NCI-H1092 treated with DMSO at 0.1 percent for 48 hours (cell line): ENCODE measurements around the gene IQGAP2.
"Not testable (repeated sequence)": the region's sequence is repeated elsewhere in the genome, so short reads cannot be mapped to it uniquely, and the experiment has no call there.

Source experiments
- DNase-seq: peaks from one replicate; lab custom pipeline; 2025; lab: John Stamatoyannopoulos, UW

Gene IQGAP2

DNA sequence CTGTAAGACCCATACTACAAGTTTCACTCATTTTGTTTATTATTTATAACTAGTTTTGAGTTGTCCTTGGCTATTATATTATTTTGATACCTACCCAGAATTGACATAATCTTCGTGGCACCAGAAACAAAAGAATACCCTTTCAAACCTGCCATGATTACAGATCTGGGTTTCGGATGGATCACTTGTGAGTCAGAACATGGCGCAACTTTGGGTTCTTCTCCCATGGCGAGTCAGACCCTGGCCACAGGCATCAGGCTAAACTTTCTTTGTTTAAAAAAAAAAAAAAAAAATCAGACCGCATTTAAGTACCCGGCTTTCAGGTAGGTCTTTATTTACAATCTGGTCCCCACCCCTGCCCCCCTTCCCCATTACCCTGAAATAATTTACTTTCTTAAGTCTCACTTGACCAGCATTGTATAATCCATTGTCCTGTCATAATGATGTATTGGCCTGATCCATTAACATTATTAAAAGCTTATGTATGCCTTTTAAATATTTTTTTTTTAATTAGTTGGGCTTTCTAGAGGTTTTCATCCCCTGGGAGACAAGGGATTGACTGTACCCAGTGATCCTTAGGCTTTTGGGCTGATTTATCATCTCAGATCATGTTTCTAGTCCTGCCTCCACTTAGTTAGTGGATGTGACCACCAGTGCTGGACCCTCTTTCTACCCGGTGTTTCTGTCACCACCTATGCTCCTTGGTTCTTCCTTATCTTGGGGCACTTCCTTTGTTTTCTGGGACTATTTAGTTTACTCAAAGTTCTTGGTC lies 176.3 kb downstream of the IQGAP2 start:
- no peak for DNase-seq

DNA sequence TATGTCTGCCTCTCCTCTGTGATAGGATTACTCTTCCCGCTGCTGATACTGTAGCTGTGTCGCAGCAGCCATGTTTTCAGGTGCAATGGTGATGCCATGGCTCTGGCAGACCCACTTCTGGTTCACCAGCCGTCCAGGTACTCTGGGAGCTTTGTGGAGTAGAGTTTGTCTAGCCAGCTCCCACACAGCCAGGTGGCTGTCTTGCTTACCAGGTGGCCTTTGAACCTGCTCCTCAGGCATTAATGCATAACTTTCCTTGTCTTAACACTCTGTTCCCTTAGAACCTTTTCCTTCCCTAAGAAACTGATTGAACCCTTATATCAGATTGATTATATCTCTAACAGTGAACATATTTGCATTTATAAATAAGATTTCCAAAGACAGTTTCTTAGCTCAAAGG lies 177.9 kb downstream of the IQGAP2 start:
- no peak for DNase-seq

DNA sequence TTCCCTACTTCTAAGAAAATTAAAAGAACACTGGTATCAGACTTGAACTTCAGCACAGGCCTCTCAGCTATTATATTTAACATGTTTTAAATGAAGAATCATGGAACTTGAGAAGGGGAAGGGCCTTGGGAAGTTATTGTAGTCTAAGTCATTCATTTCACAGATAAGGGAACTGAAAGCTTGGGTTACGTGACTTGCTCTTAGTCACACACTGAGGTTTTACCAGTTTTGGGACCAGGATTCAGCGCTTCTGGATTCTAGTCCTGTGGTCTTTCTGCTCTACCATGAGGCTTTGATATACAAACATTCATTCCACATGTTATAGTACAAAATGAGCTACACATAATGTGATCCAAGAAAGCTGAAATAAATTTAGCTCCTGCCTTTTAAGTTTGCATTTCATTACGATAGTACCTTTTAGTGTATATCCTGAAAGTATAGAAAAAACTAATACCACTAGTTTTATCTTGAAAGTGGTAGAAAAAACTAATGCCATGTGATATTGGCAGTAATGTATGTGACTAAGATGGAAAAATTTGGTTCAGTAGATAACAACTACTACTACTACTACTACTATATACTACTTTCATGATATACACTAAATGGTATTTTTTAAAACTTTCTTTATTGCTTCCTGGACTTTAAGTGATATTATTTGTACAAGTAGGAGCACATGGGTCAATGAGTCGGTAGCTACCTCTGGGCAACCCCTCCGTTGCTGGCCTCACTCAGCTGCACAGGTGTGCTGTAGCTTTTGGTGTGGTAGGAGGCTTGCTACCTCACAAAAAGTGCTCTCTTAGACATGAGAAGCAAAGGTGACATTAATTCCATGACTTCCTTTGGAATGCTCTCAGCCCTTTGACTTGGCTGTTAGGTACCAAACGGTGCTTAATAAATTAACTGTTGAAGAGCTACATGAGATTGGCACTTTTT lies 179.4 kb downstream of the IQGAP2 start:
- no peak for DNase-seq

DNA sequence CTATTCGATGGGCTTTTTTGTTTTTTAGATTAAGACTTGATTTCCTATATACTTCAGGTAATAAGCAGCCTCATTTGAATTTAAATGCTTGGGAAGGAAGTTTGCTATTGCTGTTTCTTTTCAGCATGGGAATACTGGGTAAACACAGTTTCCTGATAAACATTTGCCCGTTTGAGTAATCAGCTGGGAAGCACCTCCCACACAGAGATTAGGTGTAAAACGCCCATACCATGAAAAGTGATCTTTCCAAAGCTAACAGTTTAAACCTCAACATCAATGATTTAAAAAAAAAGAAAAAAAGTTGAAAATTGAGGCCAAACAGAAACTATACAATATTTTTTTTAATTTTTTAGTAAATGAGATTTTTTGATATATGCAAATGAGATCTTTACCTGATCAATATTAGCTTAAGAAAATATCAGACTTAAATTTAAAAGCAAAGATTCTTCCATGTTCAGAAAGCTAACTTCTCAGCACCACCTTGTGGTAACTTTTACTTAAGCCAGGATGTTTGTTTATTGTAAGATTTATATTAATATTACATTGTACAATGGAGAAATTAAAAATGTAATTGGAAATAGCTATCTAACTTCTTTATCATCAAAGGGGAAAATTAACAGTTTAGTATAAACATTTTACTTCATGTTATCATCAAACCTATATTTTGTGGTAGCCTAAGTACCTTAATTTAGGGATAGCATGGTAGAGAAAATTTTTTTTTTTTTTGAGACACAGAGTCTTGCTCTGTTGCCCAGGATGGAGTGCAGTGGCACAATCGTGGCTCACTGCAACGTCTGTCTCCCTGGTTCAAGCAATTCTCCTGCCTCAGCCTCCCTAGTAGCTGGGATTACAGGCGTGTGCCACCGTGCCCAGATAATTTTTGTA lies 180.3 kb downstream of the IQGAP2 start:
- no peak for DNase-seq

DNA sequence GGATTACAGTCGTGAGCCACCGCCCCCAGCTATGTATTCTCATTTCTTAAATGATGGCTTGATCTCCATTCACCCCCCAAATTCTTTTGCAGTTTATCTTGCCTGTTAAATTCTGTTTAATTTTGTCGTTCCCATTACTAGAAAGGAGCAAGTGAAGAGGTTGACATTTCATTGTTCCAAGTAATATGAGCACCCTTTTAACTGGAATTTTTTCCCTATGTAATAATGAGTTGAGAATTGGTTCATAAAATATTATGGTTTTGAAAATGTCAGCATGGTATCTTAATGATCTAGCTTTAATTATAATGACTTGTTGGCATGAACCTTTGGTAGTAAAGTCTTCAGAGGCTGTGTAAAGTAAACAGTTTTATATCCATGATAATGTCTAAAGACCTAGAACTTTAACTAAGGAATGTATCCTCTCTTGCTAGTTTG lies 182.7 kb downstream of the IQGAP2 start:
- DNase-seq = no peak

DNA sequence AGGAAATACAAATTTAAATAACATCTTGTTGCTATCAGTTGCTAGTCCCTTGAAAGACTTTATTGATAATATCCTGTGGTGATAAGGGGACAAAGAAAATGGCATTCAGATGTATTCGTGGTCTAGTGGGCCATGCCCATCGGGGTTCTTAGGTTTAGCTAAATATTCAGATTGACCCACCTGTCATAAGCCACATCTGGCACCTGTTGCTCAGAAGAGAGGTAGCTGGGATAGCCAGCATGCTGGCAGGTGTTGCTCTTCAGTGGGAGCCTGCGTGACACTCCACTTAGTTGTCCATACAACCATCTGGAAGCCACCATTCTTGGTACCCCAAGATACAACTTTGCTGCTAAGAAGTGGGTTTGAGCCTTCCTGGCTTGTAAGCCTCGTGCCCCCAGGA lies 183.4 kb downstream of the IQGAP2 start:
- no peak for DNase-seq

DNA sequence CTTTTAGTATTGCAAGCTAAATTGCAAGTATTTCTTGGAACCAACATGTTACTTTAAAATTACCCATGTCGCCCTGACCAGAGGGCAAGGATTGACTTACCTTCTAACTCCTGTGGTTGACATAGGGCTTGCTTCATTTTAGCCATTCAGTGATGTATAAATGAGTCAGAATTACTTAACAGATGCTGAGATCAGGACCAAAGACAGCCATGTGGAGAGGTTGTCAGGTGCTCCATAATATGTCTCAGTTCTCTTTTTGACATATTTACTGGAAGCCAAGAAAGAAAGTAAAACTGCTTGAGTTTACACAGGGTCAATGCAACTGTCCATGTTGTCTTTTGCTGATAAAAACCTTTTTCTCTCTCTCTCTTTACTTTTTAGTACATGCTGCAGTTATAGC lies 186.9 kb downstream of the IQGAP2 start:
- no peak for DNase-seq

DNA sequence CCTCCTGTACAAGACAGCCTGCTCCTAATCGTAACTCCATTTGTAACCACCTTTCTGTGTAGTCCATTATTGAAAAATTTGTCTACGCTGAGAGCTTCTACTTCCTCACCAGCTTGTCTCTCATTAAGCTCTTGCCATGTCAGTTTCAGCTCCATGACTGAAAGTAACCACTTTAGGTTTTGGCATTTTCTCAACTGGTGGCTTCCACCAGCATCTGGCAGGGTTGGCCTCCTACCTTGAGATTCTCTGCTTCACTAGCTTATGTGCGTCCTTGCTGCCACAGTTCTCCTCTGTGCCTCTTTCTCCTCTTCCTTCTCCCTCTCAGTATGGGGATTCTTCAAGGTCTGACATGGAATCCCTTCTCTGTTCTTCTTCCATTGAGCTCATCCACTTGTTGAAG lies 188.3 kb downstream of the IQGAP2 start:
- no peak for DNase-seq

DNA sequence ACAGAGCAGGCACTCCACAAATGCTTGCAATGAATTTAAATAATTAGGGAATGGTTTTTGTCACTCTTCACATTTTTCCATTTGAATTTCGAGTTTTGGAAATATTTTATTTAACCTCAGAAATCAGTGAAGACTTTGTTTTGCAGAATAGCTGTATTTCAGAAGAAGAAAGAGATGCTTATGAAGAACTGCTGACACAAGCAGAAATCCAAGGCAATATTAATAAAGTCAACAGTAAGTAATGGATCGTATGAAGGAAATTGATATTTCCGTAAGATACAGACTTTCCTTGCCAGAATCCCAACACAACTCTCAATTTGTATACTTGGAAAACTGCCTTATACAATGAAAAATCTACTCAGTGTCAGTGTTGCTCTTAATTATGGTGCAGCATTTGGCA lies 189.6 kb downstream of the IQGAP2 start:
- DNase-seq = no peak

DNA sequence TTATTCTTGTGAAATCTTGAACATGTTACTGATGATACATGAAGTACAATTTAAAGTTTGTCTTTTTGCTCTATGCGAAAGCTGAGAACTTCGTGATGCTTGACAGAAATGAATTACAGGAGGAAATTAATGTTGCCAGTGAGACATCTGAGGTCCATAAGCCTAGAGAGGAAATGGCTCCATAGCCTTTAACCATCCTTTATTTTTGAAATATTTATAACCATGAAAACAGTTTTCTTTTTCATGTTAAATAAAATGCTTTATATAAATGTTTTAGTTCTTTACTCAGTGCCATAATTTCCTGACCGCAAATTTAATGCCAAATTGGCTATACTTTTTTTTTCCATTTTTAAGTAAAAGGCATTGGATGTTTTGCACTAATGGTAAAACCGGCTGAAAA lies 191.0 kb downstream of the IQGAP2 start:
- DNase-seq = no peak

DNA sequence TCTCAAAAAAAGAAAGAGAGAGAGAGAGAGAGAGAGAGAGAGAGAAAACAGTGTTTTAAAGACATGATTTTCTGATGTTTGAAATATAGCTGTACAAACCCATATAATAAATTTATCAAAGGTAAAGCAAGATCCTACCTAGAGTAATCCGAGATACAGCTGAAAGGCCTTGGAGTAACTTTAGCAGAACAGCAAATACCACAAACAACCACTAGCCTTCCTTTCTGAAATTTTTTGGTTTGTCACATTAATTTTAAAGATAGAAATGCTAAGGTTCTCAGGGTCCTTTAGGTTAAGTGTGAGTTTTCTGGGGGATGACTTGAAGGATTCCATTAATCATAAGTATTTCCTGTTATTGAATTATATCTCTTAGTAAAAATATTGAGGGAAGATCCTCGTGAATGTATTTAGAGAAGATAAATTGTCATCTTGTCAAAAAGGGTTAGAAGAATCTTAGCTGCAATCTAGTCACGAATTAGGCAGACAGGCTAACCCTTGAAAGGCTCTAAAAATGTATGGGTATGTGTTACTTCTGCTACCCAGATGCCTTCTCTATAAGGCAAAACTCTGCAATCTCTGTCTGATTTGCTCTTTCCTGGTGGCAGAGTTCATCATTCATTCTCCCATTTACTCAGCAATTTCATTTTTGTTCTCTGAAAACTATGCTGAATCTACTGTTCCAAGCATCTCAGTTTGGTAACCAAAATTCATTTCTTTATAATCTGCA lies 192.8 kb downstream of the IQGAP2 start:
- no peak for DNase-seq

DNA sequence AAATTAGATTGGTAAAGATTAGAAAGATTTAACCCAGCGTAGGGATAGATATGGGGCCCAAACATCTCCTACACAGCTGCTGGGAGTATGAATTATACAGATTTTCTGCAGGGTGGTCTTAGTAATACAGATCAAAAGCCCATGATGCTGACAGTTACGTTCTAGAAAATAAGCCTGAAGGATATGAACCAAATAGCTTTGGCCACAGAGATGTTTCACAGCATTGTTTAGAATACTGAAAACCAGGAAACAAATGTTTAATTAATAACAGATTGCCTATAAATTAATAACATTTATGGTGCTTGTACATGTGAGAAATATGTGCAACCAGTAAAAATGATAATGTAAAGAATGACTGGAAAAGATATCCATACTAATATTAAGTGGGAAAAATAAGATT lies 195.4 kb downstream of the IQGAP2 start:
- no peak for DNase-seq

DNA sequence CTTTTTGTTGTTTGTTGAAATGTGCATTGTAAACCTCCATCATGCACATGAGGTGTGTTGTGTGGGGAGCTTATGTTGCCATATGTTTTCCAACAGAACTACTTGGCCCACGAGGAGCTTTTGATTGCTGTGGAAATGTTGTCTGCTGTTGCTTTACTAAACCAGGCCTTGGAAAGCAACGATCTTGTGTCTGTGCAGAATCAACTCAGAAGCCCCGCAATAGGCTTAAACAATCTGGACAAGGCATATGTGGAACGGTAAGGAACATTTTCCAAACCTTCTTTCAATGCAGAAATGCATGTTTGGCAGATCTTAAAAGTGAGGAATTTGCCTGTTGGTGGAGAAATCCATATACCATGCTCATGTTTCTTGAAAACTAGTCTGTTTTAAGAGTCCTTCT lies 197.6 kb downstream of the IQGAP2 start:
- DNase-seq = no peak

DNA sequence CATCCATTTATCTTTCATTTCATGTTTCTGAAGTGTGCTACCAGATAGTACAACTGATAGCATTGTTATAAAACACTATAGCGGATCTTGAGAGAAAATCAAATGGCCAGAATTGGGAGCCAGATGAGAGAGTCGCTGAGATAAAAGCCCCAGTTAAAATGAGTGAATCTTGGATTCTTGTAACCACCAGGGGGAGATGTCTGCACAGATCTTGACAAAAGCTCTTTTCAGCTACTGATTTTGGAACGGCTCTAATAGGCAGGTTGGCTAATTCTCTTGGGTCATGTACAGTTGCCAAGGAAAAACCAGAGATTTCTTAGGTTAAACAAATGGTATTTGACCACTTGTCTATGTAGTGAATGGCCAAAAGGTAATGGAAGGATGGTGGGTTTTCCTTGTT lies 198.4 kb downstream of the IQGAP2 start:
- DNase-seq = no peak

DNA sequence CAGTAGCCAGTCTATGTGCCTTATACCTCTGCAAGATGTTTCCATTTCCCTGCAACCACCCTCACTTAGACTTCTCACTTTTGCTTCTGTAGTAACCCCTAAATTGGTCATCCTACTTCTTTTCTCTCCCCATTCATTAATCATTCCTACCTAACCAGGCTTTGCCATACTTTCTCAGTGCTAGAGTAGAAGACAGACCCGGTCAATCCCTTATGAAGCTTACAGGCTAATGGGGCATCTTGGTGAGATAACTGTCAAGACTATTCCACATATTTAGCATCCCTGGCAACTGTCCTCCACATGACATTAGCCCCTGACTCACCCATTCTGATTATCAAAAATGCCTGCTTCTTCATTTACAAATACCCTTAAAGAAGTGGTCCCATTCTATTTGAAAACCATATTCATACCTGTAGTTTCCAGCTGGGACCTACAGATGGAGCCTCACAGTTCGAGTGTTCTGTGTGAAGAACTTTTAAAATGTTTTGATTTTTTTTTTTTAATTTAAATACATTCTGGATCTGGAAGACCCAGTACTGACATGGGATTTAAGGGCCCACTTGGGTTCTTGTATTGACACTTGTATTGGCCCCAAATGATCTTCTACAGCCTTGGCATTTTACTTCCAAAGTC lies 199.1 kb downstream of the IQGAP2 start:
- no peak for DNase-seq

DNA sequence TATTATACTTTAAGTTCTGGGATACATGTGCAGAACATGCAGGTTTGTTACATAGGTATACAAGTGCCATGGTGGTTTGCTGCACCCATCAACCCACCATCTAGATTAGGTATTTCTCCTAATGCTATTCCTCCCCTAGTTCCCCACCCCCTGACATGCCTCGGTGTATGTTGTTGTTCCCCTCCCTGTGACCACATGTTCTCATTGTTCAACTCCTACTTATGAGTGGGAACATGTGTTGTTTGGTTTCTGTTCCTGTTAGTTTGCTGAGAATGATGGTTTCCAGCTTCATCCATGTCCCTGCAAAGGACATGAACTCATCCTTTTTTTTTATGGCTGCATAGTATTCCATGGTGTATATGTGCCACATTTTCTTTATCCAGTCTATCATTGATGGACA lies 200.9 kb downstream of the IQGAP2 start:
- not testable (repeated sequence) for DNase-seq

DNA sequence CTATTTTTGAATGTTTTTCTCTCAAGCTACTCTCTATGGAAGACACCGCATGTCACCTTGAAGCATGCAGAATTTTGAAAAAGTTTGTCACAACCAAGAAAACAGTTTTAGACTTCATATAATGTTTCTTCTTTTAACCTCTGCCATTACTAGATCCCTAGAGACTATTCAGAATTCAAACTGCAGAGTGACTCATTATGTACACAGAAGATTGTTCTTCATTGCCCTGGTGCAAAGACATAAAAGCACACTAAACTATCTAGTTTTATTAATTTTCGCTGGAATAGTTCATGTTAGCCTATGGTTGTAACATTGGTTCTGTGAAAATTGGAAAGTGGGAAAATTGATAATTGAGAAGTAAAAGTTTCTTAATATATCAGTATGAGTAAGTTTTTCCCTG lies 201.8 kb downstream of the IQGAP2 start:
- no peak for DNase-seq

DNA sequence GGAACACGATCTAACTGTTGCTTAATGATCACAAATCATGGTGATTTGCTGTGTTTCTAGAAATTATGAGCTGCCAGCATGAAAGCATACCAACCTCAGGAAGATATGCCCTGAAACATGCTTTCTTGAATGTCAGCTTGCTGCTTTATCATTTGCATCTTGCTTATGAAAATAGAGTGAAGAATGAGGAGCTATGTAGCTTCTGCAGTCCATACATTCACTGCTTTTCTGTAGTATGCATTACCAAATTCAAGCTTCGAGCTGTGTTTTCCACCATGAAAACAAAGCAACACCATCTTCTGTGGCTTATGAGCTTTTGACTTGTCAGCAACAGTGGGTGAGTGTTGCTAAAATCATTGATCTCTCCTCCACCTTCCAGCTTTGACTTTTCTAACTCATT lies 203.6 kb downstream of the IQGAP2 start:
- DNase-seq = no peak

DNA sequence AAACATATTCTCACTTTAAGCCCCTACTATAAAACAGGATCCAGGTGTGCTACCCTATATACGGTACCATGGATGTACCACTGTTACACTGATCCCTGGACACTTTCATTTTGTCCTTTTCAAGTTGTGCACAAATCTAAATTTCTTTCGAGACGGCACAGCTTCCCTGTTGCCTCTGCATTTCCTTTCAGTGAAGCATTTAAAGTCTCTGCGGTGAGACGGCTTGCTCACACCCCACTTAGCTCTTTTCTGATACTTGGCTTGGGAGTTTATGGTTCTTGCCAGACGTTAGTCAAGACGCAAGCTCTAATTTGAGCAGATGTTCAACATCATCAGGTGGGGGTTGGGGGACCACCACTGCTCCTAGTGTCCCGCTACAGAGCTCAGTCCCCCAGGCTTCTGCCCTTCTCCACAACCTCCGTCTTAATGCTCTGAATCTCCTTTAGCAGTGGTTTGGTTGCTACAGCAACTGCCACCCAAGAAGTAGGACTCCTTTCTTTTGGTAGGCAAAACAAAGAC lies 204.3 kb downstream of the IQGAP2 start:
- no peak for DNase-seq

DNA sequence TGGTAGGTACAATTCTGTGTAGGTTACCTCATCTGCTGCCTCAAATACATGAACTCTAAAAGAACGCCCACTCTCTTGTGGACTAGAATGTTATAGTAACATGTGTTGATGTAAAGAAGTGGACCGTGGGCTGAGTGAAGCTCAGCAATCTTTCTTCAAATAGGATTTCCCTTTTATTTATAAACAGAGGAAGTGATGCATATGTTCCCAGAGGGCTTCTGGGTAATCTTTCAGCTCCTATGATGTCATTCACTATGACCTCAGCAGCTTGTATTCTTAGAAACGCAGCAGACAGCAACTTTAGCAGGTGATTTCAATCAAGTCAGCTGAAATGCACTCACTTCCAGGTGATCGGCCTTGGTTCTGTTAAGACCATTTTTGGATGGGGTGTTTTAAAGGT lies 205.7 kb downstream of the IQGAP2 start:
- DNase-seq = no peak

DNA sequence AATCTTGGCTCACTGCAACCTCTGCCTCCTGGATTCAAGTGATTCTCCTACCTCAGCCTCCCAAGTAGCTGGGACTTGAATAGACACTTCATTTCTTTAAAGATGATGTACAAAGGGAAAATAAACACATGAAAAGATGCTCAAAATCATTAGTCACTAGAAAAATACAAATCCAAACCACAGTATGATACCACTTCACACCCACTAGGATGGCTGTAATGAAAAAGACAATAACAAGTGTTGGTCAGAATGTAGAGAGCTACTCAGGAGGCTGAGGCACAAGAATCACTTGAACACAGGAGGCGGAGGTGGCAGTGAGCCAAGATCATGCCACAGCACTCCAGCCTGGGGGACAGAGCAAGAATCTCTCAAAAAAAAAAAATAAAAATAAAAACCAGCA lies 207.1 kb downstream of the IQGAP2 start:
- DNase-seq = no peak
